ENCODE measurements around the gene EVC2.

Gene EVC2

DNA sequence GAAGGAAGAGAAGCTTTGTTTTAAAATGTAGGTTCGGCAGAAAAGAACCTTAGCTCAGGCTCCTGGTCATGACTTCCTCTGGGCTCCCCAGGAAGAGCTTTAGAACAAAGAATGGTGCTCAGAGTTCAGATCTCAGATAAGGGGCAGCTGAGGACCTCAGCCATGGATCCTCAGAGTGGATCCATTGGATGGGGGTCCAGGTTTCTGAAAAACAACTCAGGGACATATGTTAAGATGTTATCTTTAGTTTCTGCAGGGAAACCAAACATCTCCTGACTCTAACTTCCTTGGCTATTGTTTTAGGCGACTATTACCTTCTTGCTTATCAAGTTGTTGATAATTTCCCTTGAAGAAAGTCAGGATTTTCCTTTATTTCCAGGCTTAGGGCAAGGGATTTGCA lies 8.0 kb upstream of the EVC2 start:
- H3K27ac ChIP-seq (replicated peaks): no peak overlapping the region

DNA sequence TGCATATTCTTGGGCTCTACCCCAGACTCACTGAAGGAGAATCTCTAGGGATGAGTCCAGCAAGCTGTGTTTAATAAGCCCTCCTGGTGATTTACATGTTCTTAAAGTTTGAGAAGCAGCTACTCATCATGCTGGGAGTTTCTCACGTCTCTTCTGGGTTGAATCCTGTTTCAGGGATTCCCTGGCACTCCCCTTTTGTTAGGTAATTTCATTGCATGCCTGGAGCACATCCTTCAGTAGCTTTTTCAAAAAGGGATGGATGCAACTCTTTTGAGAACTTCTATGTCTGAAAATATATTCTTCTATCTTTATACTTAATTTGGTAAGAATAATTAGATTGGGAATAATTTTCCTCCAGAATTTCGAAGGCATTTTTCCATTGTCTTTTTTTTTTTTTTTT lies 7.0 kb upstream of the EVC2 start:
- H3K4me3 ChIP-seq (replicated peaks; ENCODE audit: insufficient read depth, low read length): no peak overlapping the region
- peaks cover 13% of the 10 kb centered on the region for H3K27me3 ChIP-seq (ENCODE audit: insufficient read depth, poor library complexity, severe bottlenecking)
- TF ChIP-seq, protein P1, sequence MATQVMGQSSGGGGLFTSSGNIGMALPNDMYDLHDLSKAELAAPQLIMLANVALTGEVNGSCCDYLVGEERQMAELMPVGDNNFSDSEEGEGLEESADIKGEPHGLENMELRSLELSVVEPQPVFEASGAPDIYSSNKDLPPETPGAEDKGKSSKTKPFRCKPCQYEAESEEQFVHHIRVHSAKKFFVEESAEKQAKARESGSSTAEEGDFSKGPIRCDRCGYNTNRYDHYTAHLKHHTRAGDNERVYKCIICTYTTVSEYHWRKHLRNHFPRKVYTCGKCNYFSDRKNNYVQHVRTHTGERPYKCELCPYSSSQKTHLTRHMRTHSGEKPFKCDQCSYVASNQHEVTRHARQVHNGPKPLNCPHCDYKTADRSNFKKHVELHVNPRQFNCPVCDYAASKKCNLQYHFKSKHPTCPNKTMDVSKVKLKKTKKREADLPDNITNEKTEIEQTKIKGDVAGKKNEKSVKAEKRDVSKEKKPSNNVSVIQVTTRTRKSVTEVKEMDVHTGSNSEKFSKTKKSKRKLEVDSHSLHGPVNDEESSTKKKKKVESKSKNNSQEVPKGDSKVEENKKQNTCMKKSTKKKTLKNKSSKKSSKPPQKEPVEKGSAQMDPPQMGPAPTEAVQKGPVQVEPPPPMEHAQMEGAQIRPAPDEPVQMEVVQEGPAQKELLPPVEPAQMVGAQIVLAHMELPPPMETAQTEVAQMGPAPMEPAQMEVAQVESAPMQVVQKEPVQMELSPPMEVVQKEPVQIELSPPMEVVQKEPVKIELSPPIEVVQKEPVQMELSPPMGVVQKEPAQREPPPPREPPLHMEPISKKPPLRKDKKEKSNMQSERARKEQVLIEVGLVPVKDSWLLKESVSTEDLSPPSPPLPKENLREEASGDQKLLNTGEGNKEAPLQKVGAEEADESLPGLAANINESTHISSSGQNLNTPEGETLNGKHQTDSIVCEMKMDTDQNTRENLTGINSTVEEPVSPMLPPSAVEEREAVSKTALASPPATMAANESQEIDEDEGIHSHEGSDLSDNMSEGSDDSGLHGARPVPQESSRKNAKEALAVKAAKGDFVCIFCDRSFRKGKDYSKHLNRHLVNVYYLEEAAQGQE (IDR thresholded peaks at IDR 0.05; ENCODE audit: insufficient replicate concordance, low read depth): no peak
- TF ChIP-seq GABPA (IDR thresholded peaks at IDR 0.05; ENCODE audit: low read depth) (no peak), POLR2AphosphoS5 (IDR thresholded peaks at IDR 0.05; ENCODE audit: low read depth) (no peak)
- no peak overlapping the region for H3K27ac ChIP-seq (replicated peaks)
- DNase-seq (ENCODE audit: low read depth in 1 of 2, low spot score in 1 of 2): no peak

More for the DNA sequence above, 8.0 kb upstream of the EVC2 start:
- Histone ChIP-seq H3K27me3 (ENCODE audit: insufficient read depth, poor library complexity, severe bottlenecking) (peaks cover 7% of the 10 kb centered on the region), H3K4me3 (replicated peaks; ENCODE audit: insufficient read depth, low read length) (no peak overlapping the region)
- no peak for TF ChIP-seq SPI1 (IDR thresholded peaks at IDR 0.05; ENCODE audit: borderline replicate concordance, low read depth)
- TF ChIP-seq, protein P2, sequence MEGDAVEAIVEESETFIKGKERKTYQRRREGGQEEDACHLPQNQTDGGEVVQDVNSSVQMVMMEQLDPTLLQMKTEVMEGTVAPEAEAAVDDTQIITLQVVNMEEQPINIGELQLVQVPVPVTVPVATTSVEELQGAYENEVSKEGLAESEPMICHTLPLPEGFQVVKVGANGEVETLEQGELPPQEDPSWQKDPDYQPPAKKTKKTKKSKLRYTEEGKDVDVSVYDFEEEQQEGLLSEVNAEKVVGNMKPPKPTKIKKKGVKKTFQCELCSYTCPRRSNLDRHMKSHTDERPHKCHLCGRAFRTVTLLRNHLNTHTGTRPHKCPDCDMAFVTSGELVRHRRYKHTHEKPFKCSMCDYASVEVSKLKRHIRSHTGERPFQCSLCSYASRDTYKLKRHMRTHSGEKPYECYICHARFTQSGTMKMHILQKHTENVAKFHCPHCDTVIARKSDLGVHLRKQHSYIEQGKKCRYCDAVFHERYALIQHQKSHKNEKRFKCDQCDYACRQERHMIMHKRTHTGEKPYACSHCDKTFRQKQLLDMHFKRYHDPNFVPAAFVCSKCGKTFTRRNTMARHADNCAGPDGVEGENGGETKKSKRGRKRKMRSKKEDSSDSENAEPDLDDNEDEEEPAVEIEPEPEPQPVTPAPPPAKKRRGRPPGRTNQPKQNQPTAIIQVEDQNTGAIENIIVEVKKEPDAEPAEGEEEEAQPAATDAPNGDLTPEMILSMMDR (IDR thresholded peaks at IDR 0.05; ENCODE audit: insufficient read depth, low read length): no peak
- no peak for TF ChIP-seq POLR2AphosphoS5 (IDR thresholded peaks at IDR 0.05; ENCODE audit: low read depth)
- TF ChIP-seq, protein P1 (IDR thresholded peaks at IDR 0.05; ENCODE audit: insufficient replicate concordance, low read depth): no peak
- DNase-seq (ENCODE audit: low read depth in 1 of 2, low spot score in 1 of 2): no peak

DNA sequence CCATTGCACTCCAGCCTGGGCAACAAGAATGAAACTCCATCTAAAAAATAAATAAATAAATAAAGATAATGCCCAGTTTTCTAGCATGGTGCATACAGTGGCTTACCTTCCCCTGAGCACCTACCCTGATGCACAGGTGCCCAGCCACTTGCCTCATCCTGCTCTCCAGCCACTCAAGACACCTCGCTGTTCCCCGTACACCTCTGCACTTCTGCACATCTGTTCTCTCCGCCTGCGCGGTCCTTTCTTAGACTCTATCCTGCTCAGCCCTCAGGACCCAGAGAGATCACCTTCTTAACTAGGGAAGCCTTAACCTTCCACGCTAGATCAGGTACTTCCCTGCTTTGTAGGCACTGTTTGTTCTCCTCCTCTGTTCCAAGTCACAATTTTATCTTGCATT lies 5.5 kb upstream of the EVC2 start:
- no peak for DNase-seq (ENCODE audit: low read depth in 1 of 2, low spot score in 1 of 2)
- TF ChIP-seq POLR2AphosphoS5 (IDR thresholded peaks at IDR 0.05; ENCODE audit: low read depth): no peak
- no peak for TF ChIP-seq SPI1 (IDR thresholded peaks at IDR 0.05; ENCODE audit: borderline replicate concordance, low read depth)
- TF ChIP-seq, protein P2 (IDR thresholded peaks at IDR 0.05; ENCODE audit: insufficient read depth, low read length): no peak
- no peak for TF ChIP-seq GABPA (IDR thresholded peaks at IDR 0.05; ENCODE audit: low read depth)
- TF ChIP-seq, protein P1 (IDR thresholded peaks at IDR 0.05; ENCODE audit: insufficient replicate concordance, low read depth): no peak
- Histone ChIP-seq H3K27ac (replicated peaks) (no peak overlapping the region), H3K27me3 (ENCODE audit: insufficient read depth, poor library complexity, severe bottlenecking) (peaks cover 25% of the 10 kb centered on the region), H3K4me3 (replicated peaks; ENCODE audit: insufficient read depth, low read length) (no peak overlapping the region)

DNA sequence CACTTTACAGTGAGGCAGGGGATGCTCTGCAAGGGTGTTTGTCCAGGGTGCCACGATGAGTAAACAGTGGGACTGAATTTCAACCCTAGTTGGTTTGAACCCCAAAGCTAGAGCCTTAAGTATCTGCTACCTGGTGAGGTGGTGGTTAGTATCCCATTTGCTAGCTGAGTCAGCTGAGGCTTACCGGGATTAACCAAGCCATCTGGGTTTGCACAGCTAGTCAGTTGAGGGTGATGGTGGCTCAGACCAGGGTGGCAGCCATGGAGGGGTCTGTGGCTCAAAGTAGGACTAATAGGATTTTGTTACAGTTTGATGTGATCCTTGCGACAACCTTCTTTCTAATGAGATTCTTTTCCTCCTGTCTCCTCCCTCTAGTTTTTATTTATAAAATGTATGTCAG lies 4.6 kb upstream of the EVC2 start:
- H3K4me3 ChIP-seq (replicated peaks; ENCODE audit: insufficient read depth, low read length): no peak overlapping the region
- no peak for DNase-seq (ENCODE audit: low read depth in 1 of 2, low spot score in 1 of 2)
- TF ChIP-seq POLR2AphosphoS5 (IDR thresholded peaks at IDR 0.05; ENCODE audit: low read depth): no peak
- TF ChIP-seq, protein P2 (IDR thresholded peaks at IDR 0.05; ENCODE audit: insufficient read depth, low read length): no peak
- no peak for TF ChIP-seq SPI1 (IDR thresholded peaks at IDR 0.05; ENCODE audit: borderline replicate concordance, low read depth)
- TF ChIP-seq, protein P1 (IDR thresholded peaks at IDR 0.05; ENCODE audit: insufficient replicate concordance, low read depth): no peak
- no peak for TF ChIP-seq GABPA (IDR thresholded peaks at IDR 0.05; ENCODE audit: low read depth)
- H3K27me3 ChIP-seq (ENCODE audit: insufficient read depth, poor library complexity, severe bottlenecking): peaks cover 31% of the 10 kb centered on the region
- no peak overlapping the region for H3K27ac ChIP-seq (replicated peaks)

Data from HL-60 (cell line).